Glutamatergic neuron (in vitro differentiated cells): ENCODE data around the gene PRKCE. TPM values are rescaled to one million over a fixed set of nuclear protein-coding genes. Genes with fewer than 3 reads are reported as not detected.

ENCODE experiments used
- DNase-seq: peaks from one replicate; pipeline ENCODE4 v3.0.0; 2022
- H3K27ac Mint-ChIP-seq: one replicate; pipeline ENCODE4 v1.8.0; 2020; ENCODE audit warnings: mild to moderate bottlenecking, mixed read lengths, inconsistent platforms; ENCODE audit not compliant: unreplicated experiment
- H3K27me3 Mint-ChIP-seq: one replicate; pipeline ENCODE4 v1.8.0; 2020; ENCODE audit warnings: mild to moderate bottlenecking, moderate library complexity, mixed read lengths, inconsistent platforms; ENCODE audit not compliant: unreplicated experiment
- H3K36me3 Mint-ChIP-seq: one replicate; pipeline ENCODE4 v1.8.0; 2020; ENCODE audit warnings: mild to moderate bottlenecking, mixed read lengths, inconsistent platforms; ENCODE audit not compliant: unreplicated experiment
- H3K4me1 Mint-ChIP-seq: one replicate; pipeline ENCODE4 v1.8.0; 2020; ENCODE audit warnings: mild to moderate bottlenecking, low read depth, mixed read lengths, inconsistent platforms; ENCODE audit not compliant: unreplicated experiment
- H3K4me3 Mint-ChIP-seq: one replicate; pipeline ENCODE4 v1.8.0; 2020; ENCODE audit warnings: mild to moderate bottlenecking, mixed read lengths, inconsistent platforms; ENCODE audit not compliant: unreplicated experiment
- H3K9me3 Mint-ChIP-seq: one replicate; pipeline ENCODE4 v1.8.0; 2020; ENCODE audit warnings: mild to moderate bottlenecking, moderate library complexity, mixed read lengths, inconsistent platforms; ENCODE audit not compliant: unreplicated experiment
- CTCF ChIP-seq: fragments of 200-600 bp; sonication (generic); IDR thresholded peaks from one replicate; pipeline ENCODE4 v1.5.0; 2021; ENCODE audit not compliant: partially characterized antibody, unreplicated experiment
- total RNA-seq: library from RNA; stranded (reverse); fragmentation: NEBNext Ultra II Directional; extraction: Animal tissue kit (Norgen Biotek cat#: 25700); gene quantifications from one replicate; pipeline ENCODE4 v1.2.1, GENCODE V29; 2021; ENCODE audit not compliant: unreplicated experiment

Gene PRKCE
- total RNA-seq, 1 donor from 2014 or later, result 74.8 TPM

- Mint-ChIP-seq H3K9me3 (peaks cover 7% of the 10 kb centered on the region), H3K27me3 (peaks cover 5% of the 10 kb centered on the region), H3K4me3 (no peak overlapping the region), H3K4me1 (no peaks in the 10 kb centered on the region), H3K27ac (no peak overlapping the region), H3K36me3 (peaks cover 2% of the 10 kb centered on the region)
- no peak for TF ChIP-seq CTCF
- DNase-seq, result no peak
These were observed 533.5 kb downstream of the PRKCE start for GRCh38 chr2:46184794-46185583.

GRCh38 chr2:46187112-46187618 lies 535.7 kb downstream of the PRKCE start:
- Mint-ChIP-seq H3K36me3 (no peaks in the 10 kb centered on the region), H3K9me3 (peaks cover 3% of the 10 kb centered on the region), H3K27ac (no peak overlapping the region), H3K4me1 (no peaks in the 10 kb centered on the region), H3K27me3 (no peaks in the 10 kb centered on the region), H3K4me3 (no peak overlapping the region)
- TF ChIP-seq CTCF, result no peak
- no peak for DNase-seq

GRCh38 chr2:46188041-46188716 lies 536.7 kb downstream of the PRKCE start:
- TF ChIP-seq CTCF, result no peak
- H3K9me3 Mint-ChIP-seq, result peaks cover 3% of the 10 kb centered on the region
- H3K4me1 Mint-ChIP-seq, result no peaks in the 10 kb centered on the region
- no peaks in the 10 kb centered on the region for H3K27me3 Mint-ChIP-seq
- H3K4me3 Mint-ChIP-seq, result no peak overlapping the region
- H3K36me3 Mint-ChIP-seq, result no peaks in the 10 kb centered on the region
- no peak overlapping the region for H3K27ac Mint-ChIP-seq
- no peak for DNase-seq

- peaks cover 5% of the 10 kb centered on the region for H3K9me3 Mint-ChIP-seq
- no peak for TF ChIP-seq CTCF
- peaks cover 4% of the 10 kb centered on the region for H3K27me3 Mint-ChIP-seq
- H3K4me1 Mint-ChIP-seq, result peaks cover 3% of the 10 kb centered on the region
- H3K4me3 Mint-ChIP-seq, result no peak overlapping the region
- no peak overlapping the region for H3K27ac Mint-ChIP-seq
- H3K36me3 Mint-ChIP-seq, result no peaks in the 10 kb centered on the region
- no peak for DNase-seq
These were observed 541.9 kb downstream of the PRKCE start for GRCh38 chr2:46193356-46193755.

GRCh38 chr2:46193855-46194254 lies 542.4 kb downstream of the PRKCE start:
- Mint-ChIP-seq H3K9me3 (peaks cover 5% of the 10 kb centered on the region), H3K27ac (no peak overlapping the region), H3K27me3 (peaks cover 4% of the 10 kb centered on the region), H3K36me3 (no peaks in the 10 kb centered on the region), H3K4me3 (no peak overlapping the region), H3K4me1 (peaks cover 3% of the 10 kb centered on the region)
- no peak for TF ChIP-seq CTCF
- DNase-seq, result no peak
